Ammon's horn (tissue), 1 donor: Measurements from ENCODE around the gene ZNF774.
"Not testable (repeated sequence)": the region's sequence is repeated elsewhere in the genome, so short reads cannot be mapped to it uniquely, and the experiment has no call there.

ENCODE experiments used
- DNase-seq: peaks from one replicate; pipeline ENCODE4 v3.0.0-alpha.2; 2016; ENCODE audit warnings: low spot score

ZNF774 gene

GRCh38 chr15:90388462-90389380 is 36.6 kb downstream of the ZNF774 start:
- DNase-seq = peak; percentile 51

GRCh38 chr15:90389513-90389912 is 37.4 kb downstream of the ZNF774 start:
- DNase-seq = no peak

- no peak for DNase-seq
These were observed 41.0 kb downstream of the ZNF774 start for GRCh38 chr15:90393040-90393439.

DNA sequence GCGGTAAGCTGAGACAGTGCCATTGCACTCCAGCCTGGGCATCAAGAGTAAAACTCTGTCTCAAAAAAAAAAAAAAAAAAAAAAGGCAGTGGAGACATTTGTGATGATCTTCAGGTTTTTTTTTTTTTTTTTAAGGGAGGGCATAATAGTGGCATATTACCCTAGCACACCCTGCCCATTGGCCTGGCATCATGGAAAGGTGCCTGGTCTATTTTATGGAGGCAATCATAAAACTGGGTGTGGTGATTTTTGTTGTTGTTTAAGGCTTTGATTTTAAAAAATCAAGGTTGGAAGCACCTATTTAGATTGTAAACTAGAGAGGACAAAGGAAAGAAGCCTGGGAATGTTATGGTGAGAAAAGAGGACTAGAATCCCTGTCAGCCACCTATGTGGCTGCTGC is 42.0 kb downstream of the ZNF774 start:
- no peak for DNase-seq

GRCh38 chr15:90394748-90395442 is 42.8 kb downstream of the ZNF774 start:
- no peak for DNase-seq

- DNase-seq = no peak
These were observed 44.2 kb downstream of the ZNF774 start for GRCh38 chr15:90396321-90396720.

DNA sequence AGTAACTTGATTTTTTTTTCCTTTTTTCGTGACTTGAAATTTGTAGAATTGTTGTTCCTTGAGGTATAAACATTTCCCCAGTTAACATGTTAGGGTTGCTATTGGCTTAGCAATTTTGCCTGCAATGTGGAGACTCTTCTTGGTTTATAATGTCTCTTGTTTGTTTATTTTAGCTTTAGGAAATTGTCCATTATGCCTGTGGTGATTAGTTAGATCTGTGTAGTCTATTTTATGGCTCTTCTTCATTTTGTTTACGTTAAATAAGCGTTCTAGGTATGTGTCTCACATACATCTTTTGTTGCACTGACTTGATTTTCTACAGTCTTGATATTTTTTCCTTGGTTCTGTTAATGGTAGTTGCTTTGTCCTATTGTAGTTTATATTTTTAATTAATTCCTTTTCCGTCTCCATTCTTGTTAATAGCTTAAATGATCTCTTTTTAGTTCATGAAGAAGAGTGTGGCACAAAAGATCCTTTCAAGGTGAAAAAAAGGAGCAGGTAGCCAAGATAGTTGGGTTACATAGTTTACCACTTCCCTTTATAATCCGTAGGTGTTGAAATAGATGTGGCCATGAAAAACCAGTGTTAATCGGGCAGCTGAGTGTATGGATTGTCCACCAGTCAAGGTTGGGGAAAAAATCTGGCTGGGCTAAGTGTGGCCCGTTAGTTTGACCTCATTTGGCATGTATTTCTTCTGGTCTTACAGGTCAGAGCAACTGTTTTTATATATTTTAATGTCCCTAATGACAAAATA is 48.1 kb downstream of the ZNF774 start:
- DNase-seq = no peak

DNA sequence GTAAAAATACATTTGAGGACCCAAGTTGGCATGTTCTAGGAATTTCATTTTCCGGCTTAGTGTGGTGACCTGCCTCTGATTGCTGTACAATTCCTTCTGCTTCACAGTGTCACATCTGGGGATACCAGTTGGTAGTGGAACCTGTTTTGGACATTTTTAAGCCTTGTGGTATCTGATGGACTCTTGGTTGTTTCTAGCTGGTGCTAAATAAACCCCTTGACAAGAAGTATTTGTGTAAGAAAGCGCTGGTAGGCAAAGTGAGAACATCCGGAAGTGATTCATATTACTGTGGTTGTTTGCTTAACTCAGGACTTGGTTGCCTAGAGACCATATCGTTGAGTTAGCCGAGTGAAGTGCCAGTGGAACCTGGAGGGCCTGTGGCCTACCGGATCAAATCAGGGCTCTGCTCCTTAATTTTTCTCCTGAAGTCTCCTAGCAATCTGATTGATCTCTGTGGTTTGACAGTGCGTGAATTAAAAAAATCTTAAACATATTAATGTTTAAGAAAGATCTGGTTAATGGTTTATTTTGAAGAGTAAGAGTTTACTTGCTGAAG is 48.8 kb downstream of the ZNF774 start:
- peak; percentile 62 for DNase-seq

DNA sequence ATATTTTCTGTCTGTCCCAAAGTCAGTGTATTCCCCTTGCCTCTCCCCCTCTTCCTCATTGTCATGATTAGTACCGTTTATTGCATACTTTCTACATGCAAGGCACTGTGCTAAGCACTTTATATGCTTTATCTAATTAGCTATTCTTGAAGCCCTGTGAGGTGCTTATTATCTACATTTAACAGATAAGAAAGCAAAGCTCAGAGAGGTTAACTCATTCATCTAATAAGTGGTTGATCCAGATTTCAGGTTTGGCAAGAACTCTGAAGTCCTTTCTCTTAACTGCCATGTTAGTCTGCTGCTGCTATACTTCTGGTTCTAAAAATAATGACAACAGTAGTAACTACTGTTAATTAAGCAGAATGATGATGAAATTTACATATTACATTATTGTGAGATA is 49.4 kb downstream of the ZNF774 start:
- no peak for DNase-seq

DNA sequence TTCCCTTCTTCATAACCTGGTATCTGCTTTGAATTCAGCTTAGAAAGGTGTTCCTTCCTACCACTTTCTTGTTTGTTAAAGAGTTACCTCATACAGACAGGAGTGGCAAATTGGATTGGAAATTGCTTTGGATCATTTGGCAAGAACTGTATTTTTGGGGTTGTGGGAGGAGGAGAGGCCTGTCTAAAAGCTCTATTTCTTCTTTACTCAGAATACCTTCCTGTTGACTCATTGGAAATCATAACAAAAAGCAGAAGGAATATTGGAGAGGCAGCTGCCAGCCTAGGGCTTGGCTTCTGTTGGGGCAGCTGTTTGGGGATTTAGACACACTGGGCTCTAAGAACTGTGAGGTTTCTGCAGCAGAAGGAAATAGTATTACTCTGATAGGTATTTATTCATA is 50.1 kb downstream of the ZNF774 start:
- peak; percentile 30 for DNase-seq

DNA sequence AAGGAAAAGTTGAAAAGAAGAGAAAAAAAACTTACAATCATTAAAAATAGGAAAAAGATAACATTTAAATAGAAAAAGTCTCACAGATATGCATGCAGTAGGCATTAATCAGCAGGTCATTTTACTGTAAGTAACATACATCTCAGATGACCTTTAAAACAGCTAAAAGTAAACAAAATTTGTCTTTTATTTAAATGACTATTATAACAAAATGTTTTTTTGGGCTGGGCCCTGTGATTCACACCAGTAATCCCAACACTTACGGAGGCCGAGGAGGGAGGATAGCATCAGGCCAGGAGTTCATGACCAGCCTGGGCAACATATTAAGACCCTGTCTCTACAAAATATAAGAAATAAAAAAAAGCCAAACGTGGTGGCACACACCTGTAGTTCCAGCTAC is 50.7 kb downstream of the ZNF774 start:
- no peak for DNase-seq

DNA sequence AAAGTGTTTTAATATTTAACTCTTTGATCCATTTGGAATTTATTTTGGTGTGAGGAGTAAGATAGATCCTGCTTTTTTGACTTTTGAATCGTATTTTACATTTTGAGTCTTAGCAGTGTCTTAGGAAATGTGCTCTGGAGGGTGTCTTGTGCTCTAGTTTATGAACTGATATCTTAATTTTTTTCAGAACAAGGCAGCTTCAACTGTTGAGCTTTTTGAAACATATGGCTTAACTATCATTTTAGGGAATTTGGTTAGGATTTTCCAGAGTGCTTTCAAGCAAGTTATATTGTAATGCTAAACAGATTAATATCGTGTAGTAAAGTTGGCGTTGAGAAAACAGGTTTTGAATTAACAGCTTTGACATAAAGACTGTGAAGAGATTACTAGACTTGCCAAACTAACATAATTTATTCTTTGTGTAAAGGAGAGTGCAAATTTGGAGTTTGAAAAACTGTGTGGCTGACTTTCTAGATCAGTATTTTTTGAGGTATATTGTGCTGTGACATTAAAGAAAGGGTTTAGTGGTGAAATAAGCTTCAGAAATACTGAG is 53.0 kb downstream of the ZNF774 start:
- no peak for DNase-seq

DNA sequence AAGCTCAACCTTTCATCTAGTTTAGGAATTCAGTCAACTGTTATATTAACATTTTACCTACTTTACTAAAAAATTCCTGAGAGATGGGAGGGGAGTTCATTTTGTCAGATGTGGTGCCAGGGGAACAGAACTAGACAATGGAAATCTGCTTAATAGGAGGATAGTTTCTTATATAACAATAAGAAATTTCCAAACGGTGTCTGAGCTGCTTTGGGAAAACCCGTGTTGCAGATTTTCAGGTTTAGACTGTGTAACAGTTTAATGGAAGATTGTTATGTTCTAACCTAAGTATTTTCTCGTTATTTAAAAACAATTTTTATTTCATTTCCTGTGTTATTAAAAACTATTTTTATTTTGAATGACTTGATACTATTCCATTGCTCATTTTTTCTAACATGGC is 55.3 kb downstream of the ZNF774 start:
- DNase-seq = no peak

DNA sequence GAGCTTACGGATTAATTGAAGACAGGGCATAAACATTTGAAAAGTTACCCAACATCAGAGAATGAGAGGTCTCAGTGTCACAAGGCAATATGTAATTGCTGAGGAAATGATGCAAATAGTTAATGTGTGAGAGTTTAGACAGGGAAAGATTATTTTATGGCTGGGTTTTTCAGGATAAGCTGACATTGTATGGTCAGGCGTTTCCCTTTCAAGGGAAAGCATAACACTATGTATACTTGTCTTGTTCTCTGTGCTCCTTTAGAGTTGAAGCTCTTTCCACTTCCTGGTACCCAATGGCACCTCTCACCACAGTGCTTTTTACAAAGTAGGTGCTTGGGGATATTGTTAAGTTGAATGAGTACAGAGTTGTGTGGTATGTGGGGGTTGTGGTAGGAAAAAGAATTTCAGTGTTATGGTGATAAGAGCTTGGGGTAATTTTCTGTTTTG is 55.8 kb downstream of the ZNF774 start:
- DNase-seq = no peak

DNA sequence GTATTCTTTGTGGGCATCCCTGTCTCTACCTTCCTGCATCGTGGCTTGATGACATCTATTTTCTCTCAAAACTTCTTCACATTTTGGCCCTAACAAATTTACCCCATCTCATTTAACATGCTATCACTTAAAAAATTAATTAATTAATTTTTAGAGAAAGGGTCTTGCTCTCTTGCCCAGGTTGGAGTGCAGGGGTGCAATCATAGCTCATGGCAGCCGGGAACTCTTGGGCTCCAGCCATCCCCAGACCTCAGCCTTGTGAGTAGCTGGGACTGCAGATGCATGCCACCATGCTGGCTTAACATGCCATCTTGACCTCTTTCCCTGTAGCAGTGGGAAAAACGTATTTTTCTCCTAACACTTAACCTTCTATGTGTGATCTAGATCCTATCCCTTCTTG is 56.6 kb downstream of the ZNF774 start:
- no peak for DNase-seq

GRCh38 chr15:90409587-90409986 is 57.5 kb downstream of the ZNF774 start:
- not testable (repeated sequence) for DNase-seq

- not testable (repeated sequence) for DNase-seq
These were observed 58.2 kb downstream of the ZNF774 start for GRCh38 chr15:90410316-90410715.

DNA sequence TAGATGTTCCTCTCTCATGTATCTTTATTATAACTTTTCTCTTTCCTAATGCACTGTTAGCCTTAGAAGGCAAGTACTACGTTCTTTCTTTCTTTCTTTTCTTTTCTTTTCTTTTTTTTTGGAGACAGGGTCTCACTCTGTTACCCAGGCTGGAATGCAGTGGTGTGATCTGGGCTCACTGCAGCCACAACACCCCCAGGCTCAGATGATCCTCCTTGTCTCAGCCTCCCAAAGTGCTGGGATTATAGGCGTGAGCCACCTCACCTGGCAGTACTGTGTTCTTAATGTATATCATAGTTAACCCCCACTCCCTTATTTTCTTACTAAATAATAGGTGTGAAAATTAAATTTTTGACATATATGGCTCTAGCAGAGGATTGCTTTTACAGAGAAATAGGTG is 59.1 kb downstream of the ZNF774 start:
- DNase-seq = no peak
